Muscle of arm (tissue), 14 donors: ENCODE measurements around the gene PPM1E. TPM values are rescaled to one million over a fixed set of nuclear protein-coding genes. Genes with fewer than 3 reads are reported as not detected.
"Not testable (repeated sequence)": the region's sequence is repeated elsewhere in the genome, so short reads cannot be mapped to it uniquely, and the experiment has no call there.

Experiments
- DNase-seq: peaks from one replicate; pipeline ENCODE4 v3.0.0-alpha.2; 2013
- long read RNA-seq, 11 donors: transcript quantifications; one replicate each; lab custom pipeline, GENCODE V29; 2026
- polyA plus RNA-seq, 12 donors: library from polyadenylated mRNA; unstranded; fragments of 120-200 nt; gene quantifications; one replicate each; pipeline ENCODE4 v1.2.1, GENCODE V29; 2013; ENCODE audit not compliant: insufficient read length in 12 of 12

Gene PPM1E
- polyA plus RNA-seq = 1 to 10 TPM in 10 of 12 donors, under 1 TPM in 1, not detected in 1; 0.97 to 2.6 (median 1.9) TPM
- long read RNA-seq, donor 1 = 0 reads
- long read RNA-seq, donor 2 = 0 reads
- long read RNA-seq, donor 3 = 0 reads
- long read RNA-seq, donor 4 = 0 reads
- long read RNA-seq, donor 5 = 0 reads
- long read RNA-seq, donor 6 = 0 reads
- long read RNA-seq, donor 7, full-length matches to known transcripts = 1 of 1 reads
- long read RNA-seq, donor 7, partial matches to known transcripts = 0 of 1 reads
- long read RNA-seq, donor 7, other reads (novel, unspliced or antisense) = 0 of 1 reads
- long read RNA-seq, donor 8, partial matches to known transcripts = 7 of 7 reads
- long read RNA-seq, donor 8, other reads (novel, unspliced or antisense) = 0 of 7 reads
- long read RNA-seq, donor 9 = 0 reads
- long read RNA-seq, donor 10 = 0 reads
- long read RNA-seq, donor 11 = 0 reads

GRCh38 chr17:58755577-58756245 is at the start of gene PPM1E:
PPM1E (plus strand) TSS chr17:58755854.
- peak; percentile 34 for DNase-seq

GRCh38 chr17:58706351-58707140 is 49.1 kb upstream of the PPM1E start:
- DNase-seq = no peak

- peak; percentile 36 for DNase-seq
Observed at GRCh38 chr17:58710948-58711552, 44.6 kb upstream of the PPM1E start.

GRCh38 chr17:58722274-58722673 is 33.4 kb upstream of the PPM1E start:
- no peak for DNase-seq

- DNase-seq = no peak
Observed at GRCh38 chr17:58722696-58723095, 33.0 kb upstream of the PPM1E start.

GRCh38 chr17:58728798-58729197 is 26.9 kb upstream of the PPM1E start:
- no peak for DNase-seq

GRCh38 chr17:58730937-58731336 is 24.7 kb upstream of the PPM1E start:
- DNase-seq = no peak

- DNase-seq = no peak
Observed at GRCh38 chr17:58734040-58734439, 21.6 kb upstream of the PPM1E start.

GRCh38 chr17:58734811-58735210 is 20.8 kb upstream of the PPM1E start:
- no peak for DNase-seq

GRCh38 chr17:58741121-58741625 is 14.5 kb upstream of the PPM1E start:
- no peak for DNase-seq

- DNase-seq = no peak
Observed at GRCh38 chr17:58747674-58748073, 8.0 kb upstream of the PPM1E start.

GRCh38 chr17:58749627-58750026 is 6.0 kb upstream of the PPM1E start:
- not testable (repeated sequence) for DNase-seq

- no peak for DNase-seq
Observed at GRCh38 chr17:58753026-58753425, 2.6 kb upstream of the PPM1E start.

- DNase-seq = no peak
Observed at GRCh38 chr17:58755269-58755576, 431 bp upstream of the PPM1E start.

- peak; percentile 4 for DNase-seq
Observed at GRCh38 chr17:58756246-58757161, 850 bp downstream of the PPM1E start.

- DNase-seq = no peak
Observed at GRCh38 chr17:58757162-58757613, 1.5 kb downstream of the PPM1E start.

GRCh38 chr17:58758890-58759289 is 3.2 kb downstream of the PPM1E start:
- DNase-seq = no peak

GRCh38 chr17:58759522-58759921 is 3.9 kb downstream of the PPM1E start:
- no peak for DNase-seq

GRCh38 chr17:58760248-58760647 is 4.6 kb downstream of the PPM1E start:
- no peak for DNase-seq

GRCh38 chr17:58763263-58763662 is 7.6 kb downstream of the PPM1E start:
- no peak for DNase-seq

GRCh38 chr17:58764373-58764772 is 8.7 kb downstream of the PPM1E start:
- DNase-seq = no peak
